ENCODE measurements around the gene FOXP1. TPM values are rescaled to one million over a fixed set of nuclear protein-coding genes. Genes with fewer than 3 reads are reported as not detected.

The FOXP1 gene
- total RNA-seq, 1 donor = 55.7 TPM

GRCh38 chr3:71057526-71057894, 526.0 kb downstream of the FOXP1 start:
- TF ChIP-seq, protein P1, sequence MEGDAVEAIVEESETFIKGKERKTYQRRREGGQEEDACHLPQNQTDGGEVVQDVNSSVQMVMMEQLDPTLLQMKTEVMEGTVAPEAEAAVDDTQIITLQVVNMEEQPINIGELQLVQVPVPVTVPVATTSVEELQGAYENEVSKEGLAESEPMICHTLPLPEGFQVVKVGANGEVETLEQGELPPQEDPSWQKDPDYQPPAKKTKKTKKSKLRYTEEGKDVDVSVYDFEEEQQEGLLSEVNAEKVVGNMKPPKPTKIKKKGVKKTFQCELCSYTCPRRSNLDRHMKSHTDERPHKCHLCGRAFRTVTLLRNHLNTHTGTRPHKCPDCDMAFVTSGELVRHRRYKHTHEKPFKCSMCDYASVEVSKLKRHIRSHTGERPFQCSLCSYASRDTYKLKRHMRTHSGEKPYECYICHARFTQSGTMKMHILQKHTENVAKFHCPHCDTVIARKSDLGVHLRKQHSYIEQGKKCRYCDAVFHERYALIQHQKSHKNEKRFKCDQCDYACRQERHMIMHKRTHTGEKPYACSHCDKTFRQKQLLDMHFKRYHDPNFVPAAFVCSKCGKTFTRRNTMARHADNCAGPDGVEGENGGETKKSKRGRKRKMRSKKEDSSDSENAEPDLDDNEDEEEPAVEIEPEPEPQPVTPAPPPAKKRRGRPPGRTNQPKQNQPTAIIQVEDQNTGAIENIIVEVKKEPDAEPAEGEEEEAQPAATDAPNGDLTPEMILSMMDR (IDR thresholded peaks at IDR 0.05; ENCODE audit: insufficient read depth, low read depth, low read length) = no peak
- no peak for DNase-seq (ENCODE audit: low read depth)
- no peak overlapping the region for H3K4me3 ChIP-seq (ENCODE audit: low read depth, low read length)

DNA sequence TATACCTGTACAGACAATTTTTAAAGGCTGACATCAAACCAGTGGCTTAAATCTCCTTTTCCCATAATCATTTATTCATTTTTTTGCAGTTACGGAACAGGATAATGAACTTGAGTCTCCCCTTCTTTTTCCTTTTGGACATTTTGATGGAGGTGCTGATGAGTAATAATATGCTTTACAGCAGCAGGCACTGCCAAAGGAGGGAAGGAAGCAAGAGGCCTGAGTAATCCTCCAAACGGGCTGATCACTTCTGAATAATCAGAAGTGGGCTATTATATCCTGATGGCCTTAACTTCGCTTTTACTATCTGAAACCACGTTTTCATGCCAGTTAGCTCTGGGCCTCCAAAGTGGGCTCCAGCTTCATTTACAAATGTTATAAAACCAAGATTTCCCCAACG, 527.2 kb downstream of the FOXP1 start:
- no peak for DNase-seq (ENCODE audit: low read depth)
- no peak overlapping the region for H3K4me3 ChIP-seq (ENCODE audit: low read depth, low read length)
- TF ChIP-seq, protein P1 (IDR thresholded peaks at IDR 0.05; ENCODE audit: insufficient read depth, low read depth, low read length) = no peak

DNA sequence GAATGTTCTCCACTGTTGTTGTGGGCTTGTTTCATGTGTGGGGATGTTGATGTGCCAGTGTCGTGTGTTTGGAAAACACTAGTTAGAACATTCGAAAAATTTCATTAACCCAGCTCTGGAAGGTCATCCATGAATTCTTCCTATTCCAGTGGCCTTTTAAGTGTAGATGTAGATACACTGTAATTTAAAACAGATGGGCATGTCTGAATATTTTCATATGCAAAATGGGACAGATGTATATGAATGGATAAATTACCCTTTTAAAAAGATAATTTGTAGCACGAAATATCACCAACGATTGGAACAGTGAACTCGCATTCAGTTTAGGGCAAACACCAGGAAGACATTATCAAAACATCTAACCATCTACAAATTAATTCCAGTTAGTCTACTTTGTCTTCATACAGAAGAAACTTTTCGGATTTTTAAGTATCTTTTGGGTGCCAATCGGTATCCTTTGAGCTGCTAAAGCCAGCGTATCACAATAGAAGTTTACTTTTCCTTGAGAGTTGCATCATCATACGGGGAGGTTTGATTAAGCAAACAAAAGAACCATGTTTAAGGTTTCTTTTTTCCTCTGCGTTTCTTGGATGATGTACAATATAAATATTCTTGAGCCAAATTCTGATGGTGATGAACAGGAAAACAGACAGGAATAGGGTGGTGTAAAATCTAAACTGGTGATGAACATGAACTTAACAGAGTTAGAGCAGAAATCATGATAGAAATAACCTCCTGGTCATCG, 528.1 kb downstream of the FOXP1 start:
- TF ChIP-seq, protein P1 (IDR thresholded peaks at IDR 0.05; ENCODE audit: insufficient read depth, low read depth, low read length) = no peak
- peak; percentile 40 for DNase-seq (ENCODE audit: low read depth)
- no peak overlapping the region for H3K4me3 ChIP-seq (ENCODE audit: low read depth, low read length)

- TF ChIP-seq, protein P1 (IDR thresholded peaks at IDR 0.05; ENCODE audit: insufficient read depth, low read depth, low read length) = no peak
Observed at GRCh38 chr3:71054312-71054711, 529.2 kb downstream of the FOXP1 start.

DNA sequence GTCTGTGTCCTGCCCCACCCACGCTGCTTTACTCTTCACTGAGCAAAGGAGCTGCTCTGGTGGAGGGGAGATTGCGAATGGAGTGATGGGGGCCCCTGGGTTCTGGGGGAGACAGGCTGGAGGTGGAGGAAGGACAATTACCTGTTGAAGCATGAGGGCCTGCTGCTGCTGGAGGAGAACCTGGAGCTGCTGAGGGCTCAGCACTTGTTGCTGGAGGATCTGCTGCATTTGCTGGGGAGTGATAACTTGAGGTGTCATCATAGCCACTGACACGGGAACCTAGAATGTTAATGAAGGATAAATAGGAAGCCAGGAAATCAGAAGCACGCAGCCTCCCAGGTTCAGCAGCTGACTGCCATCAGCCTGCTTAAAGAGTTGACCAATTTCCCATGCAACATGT, 530.0 kb downstream of the FOXP1 start:
- TF ChIP-seq, protein P1 (IDR thresholded peaks at IDR 0.05; ENCODE audit: insufficient read depth, low read depth, low read length) = no peak
- no peak overlapping the region for H3K4me3 ChIP-seq (ENCODE audit: low read depth, low read length)
- DNase-seq (ENCODE audit: low read depth) = no peak

More at GRCh38 chr3:71054312-71054711, 529.2 kb downstream of the FOXP1 start:
- DNase-seq (ENCODE audit: low read depth) = no peak
- no peak overlapping the region for H3K4me3 ChIP-seq (ENCODE audit: low read depth, low read length)

DNA sequence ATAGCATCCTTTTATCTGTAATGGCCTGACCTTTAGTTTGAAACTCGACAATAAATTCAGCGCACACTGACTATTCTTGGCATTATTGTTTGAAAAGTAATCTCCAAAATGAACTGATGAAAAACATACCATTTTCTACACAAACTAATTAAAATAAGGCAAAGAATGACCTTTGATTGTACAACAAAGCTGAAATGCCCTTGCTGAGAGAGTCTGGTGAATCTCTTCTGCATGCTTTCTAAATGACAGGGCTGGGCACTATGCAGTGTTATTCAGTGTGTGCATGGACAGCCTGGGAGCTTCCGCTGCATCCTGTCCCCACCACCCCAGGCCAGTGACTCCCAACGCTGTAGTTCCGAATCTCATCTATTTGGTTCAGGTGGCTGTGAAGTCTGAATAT, 530.8 kb downstream of the FOXP1 start:
- TF ChIP-seq, protein P1 (IDR thresholded peaks at IDR 0.05; ENCODE audit: insufficient read depth, low read depth, low read length) = no peak
- DNase-seq (ENCODE audit: low read depth) = peak; percentile 40
- no peak overlapping the region for H3K4me3 ChIP-seq (ENCODE audit: low read depth, low read length)
